Lower leg skin (tissue), 3 donors: Measurements from ENCODE around the gene PLEKHA1.

Experiments used
- POLR2A ChIP-seq, 2 donors: fragments of 450-650 bp; IDR thresholded peaks; one replicate each; pipeline ENCODE4 v1.6.1; 2016 to 2017; ENCODE audit warnings: antibody characterized with exemption in 2 of 2, mild to moderate bottlenecking in 1 of 2, moderate library complexity in 1 of 2
- TF ChIP-seq, protein P1 (sequence below), 3 donors: fragments of 450-650 bp; IDR thresholded peaks; one replicate each; pipeline ENCODE4 v1.5.1; 2016; ENCODE audit warnings: antibody characterized with exemption in 3 of 3, mild to moderate bottlenecking in 3 of 3, moderate library complexity in 2 of 3

DNA sequence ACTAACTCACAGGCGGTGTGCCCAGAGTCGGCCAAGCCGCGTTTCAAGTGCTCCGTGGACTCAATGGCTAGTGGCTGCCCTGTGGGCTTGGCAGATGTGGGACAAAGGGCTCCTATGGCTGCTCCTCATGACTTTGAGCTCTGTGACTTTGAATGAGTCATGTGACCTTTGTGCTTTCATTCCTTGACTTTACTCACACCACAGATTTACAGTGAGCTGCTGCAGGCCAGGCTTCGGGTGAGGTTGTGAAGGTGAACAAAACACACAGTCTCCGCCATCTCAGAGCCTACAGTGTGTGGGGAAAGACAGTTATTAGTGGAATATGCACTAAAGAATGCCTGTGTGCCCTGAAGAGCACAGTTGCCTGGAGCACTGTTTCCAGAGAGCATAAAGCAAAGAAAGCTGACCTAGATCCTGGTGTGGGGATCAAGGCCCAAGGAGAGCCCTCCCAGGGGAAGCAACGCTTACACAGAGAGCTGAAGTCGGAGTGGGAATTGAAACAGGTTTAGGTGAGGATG lies 29.7 kb upstream of the PLEKHA1 start:
- TF ChIP-seq POLR2A (IDR thresholded peaks at IDR 0.05), result no peak
- TF ChIP-seq, protein P1, sequence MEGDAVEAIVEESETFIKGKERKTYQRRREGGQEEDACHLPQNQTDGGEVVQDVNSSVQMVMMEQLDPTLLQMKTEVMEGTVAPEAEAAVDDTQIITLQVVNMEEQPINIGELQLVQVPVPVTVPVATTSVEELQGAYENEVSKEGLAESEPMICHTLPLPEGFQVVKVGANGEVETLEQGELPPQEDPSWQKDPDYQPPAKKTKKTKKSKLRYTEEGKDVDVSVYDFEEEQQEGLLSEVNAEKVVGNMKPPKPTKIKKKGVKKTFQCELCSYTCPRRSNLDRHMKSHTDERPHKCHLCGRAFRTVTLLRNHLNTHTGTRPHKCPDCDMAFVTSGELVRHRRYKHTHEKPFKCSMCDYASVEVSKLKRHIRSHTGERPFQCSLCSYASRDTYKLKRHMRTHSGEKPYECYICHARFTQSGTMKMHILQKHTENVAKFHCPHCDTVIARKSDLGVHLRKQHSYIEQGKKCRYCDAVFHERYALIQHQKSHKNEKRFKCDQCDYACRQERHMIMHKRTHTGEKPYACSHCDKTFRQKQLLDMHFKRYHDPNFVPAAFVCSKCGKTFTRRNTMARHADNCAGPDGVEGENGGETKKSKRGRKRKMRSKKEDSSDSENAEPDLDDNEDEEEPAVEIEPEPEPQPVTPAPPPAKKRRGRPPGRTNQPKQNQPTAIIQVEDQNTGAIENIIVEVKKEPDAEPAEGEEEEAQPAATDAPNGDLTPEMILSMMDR (IDR thresholded peaks at IDR 0.05), result no peak
